Measurements from ENCODE around the gene ADSS2. TPM values are rescaled to one million over a fixed set of nuclear protein-coding genes. Genes with fewer than 3 reads are reported as not detected.
"Not testable (repeated sequence)": the region's sequence is repeated elsewhere in the genome, so short reads cannot be mapped to it uniquely, and the experiment has no call there.

Gene ADSS2
- total RNA-seq, 2 experiments from 2014 or later, result 46.8 to 47.7 TPM

- no peak for DNase-seq
- Mint-ChIP-seq H3K4me3 (no peak overlapping the region), H3K9me3 (no peaks in the 10 kb centered on the region), H3K4me1 (ENCODE audit: low read depth) (no peaks in the 10 kb centered on the region), H3K36me3 (no peaks in the 10 kb centered on the region), H3K27me3 (no peaks in the 10 kb centered on the region), H3K27ac (no peak overlapping the region)
- POLR2A ChIA-PET, result no interaction called here
- CTCF ChIA-PET, result no interaction called here
- intact Hi-C loops (cut with micrococcal nuclease), result no loop called here
Observed at GRCh38 chr1:244388961-244389360, 62.7 kb downstream of the ADSS2 start.

- H3K36me3 Mint-ChIP-seq, result no peaks in the 10 kb centered on the region
- no peak overlapping the region for H3K27ac Mint-ChIP-seq
- no peak for DNase-seq
- intact Hi-C loops (cut with micrococcal nuclease), result no loop called here
- POLR2A ChIA-PET, result no interaction called here
- H3K27me3 Mint-ChIP-seq, result no peaks in the 10 kb centered on the region
- CTCF ChIA-PET, result no interaction called here
- H3K4me3 Mint-ChIP-seq, result no peak overlapping the region
- no peaks in the 10 kb centered on the region for H3K4me1 Mint-ChIP-seq (ENCODE audit: low read depth)
- no peaks in the 10 kb centered on the region for H3K9me3 Mint-ChIP-seq
Observed at GRCh38 chr1:244387415-244387814, 64.3 kb downstream of the ADSS2 start.

- Mint-ChIP-seq H3K9me3 (no peaks in the 10 kb centered on the region), H3K4me3 (no peak overlapping the region), H3K27ac (no peak overlapping the region), H3K4me1 (ENCODE audit: low read depth) (no peaks in the 10 kb centered on the region), H3K27me3 (no peaks in the 10 kb centered on the region), H3K36me3 (no peaks in the 10 kb centered on the region)
- no peak for DNase-seq
- POLR2A ChIA-PET, result no interaction called here
- CTCF ChIA-PET, result no interaction called here
- intact Hi-C loops (cut with micrococcal nuclease), result no loop called here
Observed at GRCh38 chr1:244386595-244386994, 65.1 kb downstream of the ADSS2 start.

- CTCF ChIA-PET, result no interaction called here
- Mint-ChIP-seq H3K9me3 (no peaks in the 10 kb centered on the region), H3K36me3 (no peaks in the 10 kb centered on the region), H3K4me1 (ENCODE audit: low read depth) (no peaks in the 10 kb centered on the region), H3K27me3 (no peaks in the 10 kb centered on the region), H3K4me3 (no peak overlapping the region), H3K27ac (no peak overlapping the region)
- intact Hi-C loops (cut with micrococcal nuclease), result no loop called here
- no peak for DNase-seq
- POLR2A ChIA-PET, result no interaction called here
Observed at GRCh38 chr1:244384066-244384465, 67.6 kb downstream of the ADSS2 start.

- POLR2A ChIA-PET, result no interaction called here
- intact Hi-C loops (cut with micrococcal nuclease), result no loop called here
- H3K36me3 Mint-ChIP-seq, result no peaks in the 10 kb centered on the region
- no peak for DNase-seq
- no peak overlapping the region for H3K4me3 Mint-ChIP-seq
- no peaks in the 10 kb centered on the region for H3K27me3 Mint-ChIP-seq
- H3K9me3 Mint-ChIP-seq, result no peaks in the 10 kb centered on the region
- no peaks in the 10 kb centered on the region for H3K4me1 Mint-ChIP-seq (ENCODE audit: low read depth)
- no peak overlapping the region for H3K27ac Mint-ChIP-seq
- CTCF ChIA-PET, result no interaction called here
Observed at GRCh38 chr1:244383278-244383884, 68.3 kb downstream of the ADSS2 start.

- no peak for DNase-seq
- intact Hi-C loops (cut with micrococcal nuclease), result no loop called here
- Mint-ChIP-seq H3K9me3 (no peaks in the 10 kb centered on the region), H3K27ac (no peak overlapping the region), H3K4me1 (ENCODE audit: low read depth) (no peaks in the 10 kb centered on the region), H3K36me3 (no peaks in the 10 kb centered on the region), H3K27me3 (no peaks in the 10 kb centered on the region), H3K4me3 (no peak overlapping the region)
- ChIA-PET CTCF (no interaction called here), POLR2A (no interaction called here)
Observed at GRCh38 chr1:244381878-244382565, 69.7 kb downstream of the ADSS2 start.

- Mint-ChIP-seq H3K4me3 (no peak overlapping the region), H3K27me3 (no peaks in the 10 kb centered on the region), H3K4me1 (ENCODE audit: low read depth) (no peaks in the 10 kb centered on the region), H3K9me3 (no peaks in the 10 kb centered on the region), H3K36me3 (no peaks in the 10 kb centered on the region), H3K27ac (no peak overlapping the region)
- DNase-seq, result no peak
- intact Hi-C loops (cut with micrococcal nuclease), result no loop called here
- CTCF ChIA-PET, result no interaction called here
- POLR2A ChIA-PET, result no interaction called here
Observed at GRCh38 chr1:244376126-244376525, 75.6 kb downstream of the ADSS2 start.

- POLR2A ChIA-PET, result no interaction called here
- H3K27ac Mint-ChIP-seq, result no peak overlapping the region
Observed at GRCh38 chr1:244375051-244375450, 76.7 kb downstream of the ADSS2 start.

GRCh38 chr1:244374484-244374883, 77.2 kb downstream of the ADSS2 start:
- H3K4me3 Mint-ChIP-seq; H3K36me3 Mint-ChIP-seq; H3K27ac Mint-ChIP-seq; H3K4me1 Mint-ChIP-seq (ENCODE audit: low read depth); DNase-seq; H3K27me3 Mint-ChIP-seq; intact Hi-C loops (cut with micrococcal nuclease); H3K9me3 Mint-ChIP-seq; POLR2A ChIA-PET; CTCF ChIA-PET: not testable (repeated sequence)

More at GRCh38 chr1:244375051-244375450, 76.7 kb downstream of the ADSS2 start:
- CTCF ChIA-PET, result no interaction called here
- Mint-ChIP-seq H3K4me1 (ENCODE audit: low read depth) (no peaks in the 10 kb centered on the region), H3K4me3 (no peak overlapping the region), H3K27me3 (no peaks in the 10 kb centered on the region), H3K9me3 (no peaks in the 10 kb centered on the region), H3K36me3 (no peaks in the 10 kb centered on the region)
- no peak for DNase-seq
- intact Hi-C loops (cut with micrococcal nuclease), result no loop called here

- no peak for DNase-seq
- Mint-ChIP-seq H3K27me3 (no peaks in the 10 kb centered on the region), H3K36me3 (no peaks in the 10 kb centered on the region), H3K4me3 (no peak overlapping the region), H3K27ac (no peak overlapping the region), H3K9me3 (no peaks in the 10 kb centered on the region), H3K4me1 (ENCODE audit: low read depth) (no peaks in the 10 kb centered on the region)
- ChIA-PET POLR2A (no interaction called here), CTCF (interaction anchor here (1.1 kb wide), 1 partner anchor 25 kb away, joined by 3 read pairs; no protein-coding TSS in a partner anchor)
- intact Hi-C loops (cut with micrococcal nuclease), result no loop called here
Observed at GRCh38 chr1:244371242-244372141, 80.2 kb downstream of the ADSS2 start.

- Mint-ChIP-seq H3K27me3 (no peaks in the 10 kb centered on the region), H3K27ac (no peak overlapping the region), H3K4me1 (ENCODE audit: low read depth) (no peaks in the 10 kb centered on the region), H3K9me3 (peaks cover 8% of the 10 kb centered on the region), H3K36me3 (no peaks in the 10 kb centered on the region), H3K4me3 (no peak overlapping the region)
- CTCF ChIA-PET, result no interaction called here
- intact Hi-C loops (cut with micrococcal nuclease), result no loop called here
- POLR2A ChIA-PET, result no interaction called here
- DNase-seq, result no peak
Observed at GRCh38 chr1:244370060-244370637, 81.6 kb downstream of the ADSS2 start.

GRCh38 chr1:244369256-244370057, 82.3 kb downstream of the ADSS2 start:
- Mint-ChIP-seq H3K27me3 (no peaks in the 10 kb centered on the region), H3K36me3 (no peaks in the 10 kb centered on the region), H3K4me1 (ENCODE audit: low read depth) (no peaks in the 10 kb centered on the region), H3K27ac (no peak overlapping the region), H3K4me3 (no peak overlapping the region), H3K9me3 (peaks cover 15% of the 10 kb centered on the region)
- intact Hi-C loops (cut with micrococcal nuclease), result no loop called here
- ChIA-PET CTCF (no interaction called here), POLR2A (no interaction called here)
- no peak for DNase-seq

Measured in activated CD4-positive, alpha-beta memory T cell treated with anti-CD3 and anti-CD28 coated beads for 36 hours (primary cell).